T47D (cell line): ENCODE results near the gene PDHX.
"Not testable (repeated sequence)": the region's sequence is repeated elsewhere in the genome, so short reads cannot be mapped to it uniquely, and the experiment has no call there.

Experiments
- DNase-seq, 2 experiments: peaks; one replicate each; pipeline versions ENCODE4 v3.0.0 to v3.0.0-alpha.2; 2011 to 2012; ENCODE audit warnings: low read depth in 1 of 2, low spot score in 1 of 2
- JUND ChIP-seq: IDR thresholded peaks from 2 replicates; pipeline ENCODE4 v1.6.1; 2012; ENCODE audit warnings: low read depth
- in situ Hi-C: cut with HindIII; loops from 2 replicates; pipeline ENCODE4 v1.10.0; 2016; ENCODE audit warnings: low sequenced_read_pairs, low pct_unique_long_range_greater_than_20kb

Gene PDHX

DNA sequence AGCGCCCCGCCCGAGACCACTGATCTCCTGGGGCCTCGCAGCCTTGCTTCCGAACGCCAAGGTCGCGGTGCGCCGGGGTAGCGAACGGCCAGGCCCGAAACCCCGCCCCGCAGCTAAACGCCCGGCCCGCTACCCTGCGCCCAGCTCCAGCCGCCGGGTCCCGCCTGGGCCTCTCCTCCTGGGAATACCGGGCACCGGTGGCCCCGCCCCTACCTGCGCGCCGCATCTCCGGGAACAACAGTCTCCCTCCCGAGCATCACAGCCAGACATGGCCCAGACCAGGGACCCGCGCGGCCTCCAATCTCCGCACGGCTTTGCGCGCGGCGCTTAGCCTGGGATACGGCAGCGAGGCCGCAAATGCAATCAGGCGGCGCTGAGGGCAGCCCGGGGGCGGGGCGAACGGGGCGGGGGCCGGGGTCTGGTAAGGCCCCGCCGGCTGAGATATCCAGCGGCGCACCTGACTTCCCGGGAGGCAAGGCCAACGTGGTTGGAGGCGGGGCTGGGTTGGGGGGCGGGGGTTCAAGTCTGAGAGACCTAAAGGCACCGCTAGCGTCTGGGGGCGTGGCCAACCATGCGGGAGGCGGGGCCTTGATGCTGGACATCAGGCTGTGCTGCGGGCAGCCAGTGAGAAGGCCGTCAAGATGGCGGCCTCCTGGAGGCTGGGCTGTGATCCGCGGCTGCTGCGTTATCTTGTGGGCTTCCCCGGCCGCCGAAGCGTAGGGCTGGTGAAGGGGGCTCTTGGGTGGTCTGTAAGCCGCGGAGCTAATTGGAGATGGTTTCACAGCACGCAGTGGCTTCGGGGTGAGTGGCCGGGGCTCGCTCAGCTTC, at the start of gene PDHX, which contains the start of gene APIP:
Gene PDHX, plus strand, starts transcription at position 604 of the 828 bp plus-strand sequence. Its CDS starts 38 bp downstream, at position 642.
Gene APIP, minus strand, starts transcription at position 365 of the 828 bp plus-strand sequence. Its CDS starts 95 bp downstream, at position 270.
- no peak for TF ChIP-seq JUND
- in situ Hi-C loops, result no loop called here
- DNase-seq, result peak; percentile 96 to 100

DNA sequence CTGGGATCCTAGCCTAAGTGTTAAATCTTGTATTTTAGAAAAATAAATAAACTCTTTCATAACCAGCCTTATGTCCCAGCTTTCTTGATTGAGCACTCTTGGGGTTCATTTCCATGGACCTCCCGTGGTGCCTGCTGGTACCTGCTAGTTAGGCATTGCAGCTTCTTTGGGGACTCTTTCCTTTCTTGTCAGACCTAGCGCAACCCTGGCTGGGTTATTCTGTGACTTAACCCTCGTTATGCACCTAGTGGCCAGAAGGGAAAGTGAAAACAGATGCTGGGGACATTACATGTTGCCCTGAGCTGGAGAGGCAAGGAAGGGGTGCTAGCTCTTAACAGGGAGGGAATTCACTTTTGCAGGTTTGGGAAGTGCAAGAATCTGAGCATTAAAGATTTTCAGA, 47.0 kb upstream of the PDHX start:
- in situ Hi-C loops, result no loop called here
- no peak for TF ChIP-seq JUND
- peak in 1 of 2 experiments; percentile 33 for DNase-seq

DNA sequence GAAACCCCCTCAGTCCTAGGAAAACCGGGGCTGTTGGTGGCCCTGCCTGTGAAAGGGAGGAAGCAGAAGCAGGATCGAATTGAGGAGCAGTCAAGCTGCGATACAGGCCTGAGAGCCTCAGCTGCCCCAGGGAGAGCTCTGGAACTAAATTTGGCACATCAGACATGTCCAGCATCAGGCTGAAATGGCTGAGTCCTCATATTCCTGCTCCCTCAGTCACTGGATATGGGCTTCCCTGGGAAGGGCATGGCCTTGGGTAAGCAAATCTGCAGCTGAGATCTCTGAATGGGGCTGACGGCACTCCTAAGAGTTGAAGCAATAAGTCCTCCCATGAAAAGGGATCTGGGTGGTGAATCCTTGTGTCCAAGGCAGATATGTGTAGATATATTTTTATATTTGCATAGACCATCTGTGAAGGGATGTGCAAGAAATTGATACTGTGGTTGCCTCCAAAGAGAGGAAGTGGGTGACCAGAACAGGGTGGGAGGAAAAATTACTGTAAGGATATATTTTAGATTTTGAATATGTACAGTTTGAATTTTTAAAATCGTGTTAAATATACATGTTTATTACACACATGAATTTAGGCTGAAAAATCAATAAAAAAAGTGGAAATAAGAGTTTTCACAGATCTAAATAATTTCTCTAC, 45.7 kb upstream of the PDHX start:
- no peak for DNase-seq
- no peak for TF ChIP-seq JUND
- in situ Hi-C loops, result no loop called here

DNA sequence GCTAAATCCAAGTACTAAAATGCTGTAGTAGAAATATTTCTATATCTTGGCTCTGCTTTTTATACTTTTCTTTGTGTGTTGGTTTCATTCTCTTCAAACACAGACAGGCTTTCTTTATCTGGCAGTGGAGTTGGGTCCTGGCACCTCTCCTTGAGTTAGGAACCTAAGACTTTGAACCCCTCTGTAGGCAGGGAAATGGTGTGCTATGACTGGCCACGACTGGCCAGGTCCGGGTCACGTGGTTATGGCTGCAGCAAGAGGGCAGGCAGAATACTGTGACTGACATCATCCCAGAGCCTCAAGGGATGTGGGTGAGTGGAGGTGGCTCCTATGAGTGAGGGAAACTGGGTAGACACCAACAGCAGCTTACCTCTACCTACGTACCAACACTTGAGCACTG, 42.2 kb upstream of the PDHX start:
- no peak for TF ChIP-seq JUND
- in situ Hi-C loops, result no loop called here
- DNase-seq, result no peak

DNA sequence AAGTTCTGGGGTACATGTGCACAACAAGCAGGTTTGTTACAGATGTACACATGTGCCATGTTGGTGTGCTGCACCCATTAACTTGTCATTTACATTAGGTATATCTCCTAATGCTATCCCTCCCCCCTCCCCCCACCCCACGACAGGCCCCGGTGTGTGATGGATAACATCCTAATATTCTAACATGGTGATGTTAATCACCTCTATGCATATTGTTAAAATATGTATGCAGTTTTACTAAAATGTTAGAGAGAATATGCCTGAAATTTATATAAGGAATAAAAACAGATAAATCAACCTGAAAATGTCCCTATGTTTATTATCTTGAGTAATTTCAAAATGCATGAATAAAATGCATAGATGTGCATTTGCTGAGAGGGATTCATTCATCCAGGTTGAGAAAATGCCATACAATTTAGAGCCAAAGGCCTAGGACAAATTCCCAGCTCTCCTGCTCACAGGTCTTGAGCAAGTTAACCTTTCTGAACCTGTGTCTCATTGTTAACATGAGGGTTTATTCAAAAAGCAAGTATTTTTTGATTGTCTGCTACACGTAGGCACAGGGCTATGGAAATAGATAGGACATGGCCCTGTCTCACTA, 38.9 kb upstream of the PDHX start:
- in situ Hi-C loops, result no loop called here
- TF ChIP-seq JUND, result no peak
- DNase-seq, result no peak

DNA sequence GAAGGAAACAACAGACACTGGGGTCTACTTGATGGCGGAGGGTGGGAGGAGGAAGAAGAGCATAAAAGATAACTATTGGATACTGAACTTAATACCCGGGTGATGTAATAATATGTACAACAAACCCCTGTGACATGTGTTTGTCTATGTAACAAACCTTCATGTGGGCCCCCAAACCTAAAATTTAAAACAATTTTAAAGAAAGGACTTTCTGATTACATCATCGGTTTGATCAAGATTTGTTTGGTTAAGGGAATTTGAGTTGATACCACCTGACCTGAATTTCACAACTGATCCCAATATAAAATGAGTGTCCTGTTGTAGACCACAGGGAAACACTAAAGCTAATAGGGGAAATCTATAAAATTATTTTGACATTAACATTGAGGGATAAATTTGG, 34.5 kb upstream of the PDHX start:
- DNase-seq, result no peak
- no peak for TF ChIP-seq JUND
- in situ Hi-C loops, result no loop called here

DNA sequence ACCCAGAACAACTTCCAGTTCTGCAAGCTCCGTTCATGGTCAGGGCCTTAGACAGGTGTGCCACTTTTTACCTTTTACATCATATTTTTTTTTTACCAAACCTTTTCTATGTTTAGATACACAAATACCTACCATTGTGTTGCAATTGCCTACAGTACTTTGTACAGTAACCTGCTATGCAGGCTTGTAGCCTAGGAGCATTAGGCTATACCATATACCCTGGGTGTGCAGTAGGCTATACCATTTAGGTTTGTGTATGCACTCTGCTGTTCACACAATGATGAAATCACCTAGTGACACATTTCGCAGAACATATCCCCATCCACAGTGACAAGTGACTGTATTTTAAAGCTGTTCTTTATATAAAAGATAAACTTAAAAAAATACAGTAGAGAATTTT, 29.8 kb upstream of the PDHX start:
- peak in 1 of 2 experiments; percentile 94 for DNase-seq
- in situ Hi-C loops, result no loop called here
- peak; percentile 42; the same call in 1 of the 2 replicates for TF ChIP-seq JUND

DNA sequence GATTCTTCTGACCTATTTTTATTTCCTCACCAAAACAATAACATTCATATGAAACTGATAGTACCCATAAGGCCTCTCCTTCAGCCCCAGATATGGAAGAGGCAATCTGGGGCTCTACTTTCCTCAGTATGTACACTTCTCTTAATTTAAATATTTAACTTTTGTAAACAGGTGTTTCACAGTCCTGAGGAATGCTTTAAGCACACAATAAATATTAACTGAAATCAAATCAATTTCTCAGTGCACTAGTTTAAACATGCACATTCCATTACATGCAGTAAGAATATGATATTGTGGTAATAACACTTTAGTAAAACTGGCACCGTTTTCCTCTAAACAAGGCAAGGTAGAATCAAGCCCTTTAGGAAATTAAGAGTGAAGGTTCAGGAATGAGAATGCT, 29.2 kb upstream of the PDHX start:
- in situ Hi-C loops, result no loop called here
- peak; percentile 83 for TF ChIP-seq JUND

DNA sequence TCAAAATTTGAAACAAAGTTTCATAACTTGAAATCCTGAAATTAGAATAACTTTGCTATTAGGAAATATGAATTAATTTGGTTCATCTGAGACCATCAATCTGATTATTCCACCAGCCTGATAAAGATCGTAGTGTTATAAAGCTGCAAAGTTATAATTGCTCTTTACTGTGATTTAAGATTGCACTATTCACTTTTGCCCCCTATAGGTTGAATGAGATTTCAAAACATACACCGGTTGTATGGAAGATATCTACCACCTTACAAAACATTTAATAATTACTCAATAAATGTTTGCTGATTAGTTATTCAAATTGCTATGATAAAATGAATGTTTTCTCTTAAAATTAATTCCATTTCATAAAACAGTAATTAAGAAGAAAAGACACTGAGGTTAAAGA, 26.3 kb upstream of the PDHX start:
- in situ Hi-C loops, result no loop called here
- peak in 1 of 2 experiments; percentile 42 for DNase-seq
- peak; percentile 36; the same call in 1 of the 2 replicates for TF ChIP-seq JUND

More for the DNA sequence above, 29.2 kb upstream of the PDHX start:
- DNase-seq, result peak in 1 of 2 experiments; percentile 71

DNA sequence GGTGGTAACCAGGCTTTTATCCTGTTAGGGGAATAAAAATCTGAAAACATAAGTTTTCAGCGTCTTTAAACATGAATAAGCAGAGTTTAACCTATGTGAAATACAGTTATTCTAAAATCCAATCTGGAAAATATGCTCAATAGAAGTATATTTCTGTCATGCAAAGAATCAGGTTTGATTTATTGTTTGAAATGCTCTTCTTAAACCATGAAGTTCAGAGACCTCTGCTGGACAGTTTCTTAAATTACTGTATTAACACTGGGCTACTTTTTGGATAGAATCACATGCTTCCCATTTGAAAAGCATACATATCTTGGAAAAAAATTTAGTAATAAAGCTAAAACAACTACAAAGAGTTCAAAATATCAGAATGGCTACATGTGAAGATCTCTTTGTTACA, 25.6 kb upstream of the PDHX start:
- in situ Hi-C loops, result no loop called here
- DNase-seq, result peak in 1 of 2 experiments; percentile 82

DNA sequence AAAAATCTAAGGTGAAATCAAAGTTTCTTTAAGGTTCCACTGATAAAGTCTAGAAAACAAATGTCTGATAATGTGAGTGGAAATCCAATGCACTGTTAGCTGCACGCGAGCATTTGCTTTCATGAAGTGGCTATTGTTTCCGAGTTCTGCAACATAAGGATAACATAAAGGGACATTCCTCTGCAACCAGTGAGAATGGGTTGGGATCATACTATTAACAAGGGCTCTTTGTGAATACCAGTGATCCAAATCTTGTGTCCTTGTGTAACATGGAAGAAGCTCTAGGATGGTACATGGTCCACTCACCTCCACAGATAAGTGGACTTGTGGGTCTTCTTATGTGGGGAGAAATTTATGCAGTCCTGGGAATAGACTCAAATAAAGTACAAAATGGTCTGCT, 24.8 kb upstream of the PDHX start:
- DNase-seq, result no peak
- no peak for TF ChIP-seq JUND
- in situ Hi-C loops, result no loop called here

More for the DNA sequence above, 25.6 kb upstream of the PDHX start:
- TF ChIP-seq JUND, result no peak

DNA sequence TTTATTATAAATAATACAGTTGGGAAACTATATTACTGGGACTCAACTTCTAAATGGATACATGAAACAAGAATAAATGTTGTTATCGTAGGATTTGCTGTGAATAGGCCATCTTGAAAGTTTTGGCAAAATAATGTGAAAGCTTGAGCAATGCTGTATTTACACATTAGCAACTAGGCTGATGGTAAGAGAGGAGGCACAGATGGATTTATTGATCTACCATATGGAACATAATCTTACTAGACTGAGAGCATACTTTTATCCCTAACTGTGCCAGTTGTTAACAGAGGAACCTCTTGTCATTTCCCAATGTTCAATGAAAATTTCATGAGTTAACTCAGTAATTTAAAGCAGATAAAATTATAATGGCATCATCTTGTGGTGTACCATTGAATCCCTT, 23.0 kb upstream of the PDHX start:
- DNase-seq, result no peak
- in situ Hi-C loops, result no loop called here
- no peak for TF ChIP-seq JUND

DNA sequence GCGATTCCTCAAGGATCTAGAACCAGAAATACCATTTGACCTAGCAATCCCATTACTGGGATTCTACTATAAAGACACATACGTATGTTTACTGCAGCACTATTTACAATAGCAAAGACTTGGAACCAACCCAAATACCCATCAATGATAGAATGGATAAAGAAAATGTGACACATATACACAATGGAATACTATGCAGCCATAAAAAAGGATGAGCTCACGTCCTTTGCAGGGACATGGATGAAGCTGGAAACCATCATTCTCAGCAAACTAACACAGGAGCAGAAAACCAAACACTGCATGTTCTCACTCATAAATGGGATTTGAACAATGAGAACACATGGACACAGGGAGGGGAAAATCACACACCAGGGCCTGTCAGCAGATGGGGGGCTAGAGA, 20.2 kb upstream of the PDHX start:
- in situ Hi-C loops, DNase-seq: not testable (repeated sequence)
